HepG2 (cell line): ENCODE data around the gene TTC6. TPM values are rescaled to one million over a fixed set of nuclear protein-coding genes. Genes with fewer than 3 reads are reported as not detected.

Experiments used
- ARHGAP35 ChIP-seq: sonication (generic); formaldehyde crosslinking; IDR thresholded peaks from 2 replicates; pipeline ENCODE4 v1.9.0; 2022; ENCODE audit warnings: mild to moderate bottlenecking, inconsistent platforms, moderate library complexity, missing genetic modification reagents, borderline replicate concordance
- DR1 ChIP-seq: sonication (generic); formaldehyde crosslinking; IDR thresholded peaks from 2 replicates; pipeline ENCODE4 v1.8.0; 2021; ENCODE audit warnings: mild to moderate bottlenecking, missing genetic modification reagents, inconsistent platforms
- HNRNPK ChIP-seq: fragments of 200-400 bp; formaldehyde crosslinking; IDR thresholded peaks from 2 replicates; pipeline ENCODE4 v1.6.1; 2018; ENCODE audit warnings: low read length, low read depth, moderate library complexity, mild to moderate bottlenecking; ENCODE audit not compliant: poor library complexity, severe bottlenecking
- JUNB ChIP-seq: sonication (generic); formaldehyde crosslinking; IDR thresholded peaks from 2 replicates; pipeline ENCODE4 v1.8.0; 2022; ENCODE audit warnings: missing genetic modification reagents, mild to moderate bottlenecking, borderline replicate concordance
- MNT ChIP-seq: fragments of 450-650 bp; IDR thresholded peaks from 2 replicates; pipeline ENCODE4 v1.6.1; 2016
- NKX3-1 ChIP-seq: sonication (generic); formaldehyde crosslinking; IDR thresholded peaks from 2 replicates; pipeline ENCODE4 v1.5.0; 2020; ENCODE audit warnings: missing genetic modification reagents
- PHF20 ChIP-seq: sonication (generic); formaldehyde crosslinking; IDR thresholded peaks from 2 replicates; pipeline ENCODE4 v1.5.0; 2020; ENCODE audit warnings: mild to moderate bottlenecking, missing genetic modification reagents
- PRDM10 ChIP-seq: sonication (generic); formaldehyde crosslinking; IDR thresholded peaks from 2 replicates; pipeline ENCODE4 v1.4.0; 2020; ENCODE audit warnings: low read depth, missing genetic modification reagents
- PREB ChIP-seq: sonication (generic); formaldehyde crosslinking; IDR thresholded peaks from 2 replicates; pipeline ENCODE4 v1.4.0; 2020; ENCODE audit warnings: missing genetic modification reagents
- RFX5 ChIP-seq: IDR thresholded peaks from 2 replicates; pipeline ENCODE4 v1.6.1; 2011; ENCODE audit warnings: low read depth, low read length, improper control_type of control experiment
- TCF7 ChIP-seq: sonication (generic); IDR thresholded peaks from 2 replicates; pipeline ENCODE4 v1.6.1; 2016; ENCODE audit warnings: antibody characterized with exemption, low read depth
- ZBTB46 ChIP-seq: sonication (generic); formaldehyde crosslinking; IDR thresholded peaks from 2 replicates; pipeline ENCODE4 v1.4.0; 2020; ENCODE audit warnings: mild to moderate bottlenecking, missing genetic modification reagents, borderline replicate concordance
- ZMYM4 ChIP-seq: sonication (generic); formaldehyde crosslinking; IDR thresholded peaks from 2 replicates; pipeline ENCODE4 v1.8.1; 2023; ENCODE audit warnings: mild to moderate bottlenecking, missing genetic modification reagents
- ZNF18 ChIP-seq: sonication (generic); formaldehyde crosslinking; IDR thresholded peaks from 2 replicates; pipeline ENCODE4 v1.8.0; 2022; ENCODE audit warnings: mild to moderate bottlenecking, missing genetic modification reagents; ENCODE audit not compliant: insufficient replicate concordance
- ZNF205 ChIP-seq: IDR thresholded peaks from 2 replicates; pipeline ENCODE4 v1.6.1; 2018; ENCODE audit warnings: missing biosample characterization, missing genetic modification reagents
- ZNF546 ChIP-seq: sonication (generic); formaldehyde crosslinking; conservative IDR thresholded peaks from 2 replicates; pipeline ENCODE4 v1.8.1; 2023; ENCODE audit warnings: mild to moderate bottlenecking, missing genetic modification reagents
- ZNF644 ChIP-seq: IDR thresholded peaks from 2 replicates; pipeline ENCODE4 v1.6.1; 2016; ENCODE audit warnings: low read depth
- ZNF816 ChIP-seq: sonication (generic); formaldehyde crosslinking; IDR thresholded peaks from 2 replicates; pipeline ENCODE4 v1.8.0; 2022; ENCODE audit warnings: missing genetic modification reagents, mild to moderate bottlenecking, borderline replicate concordance
- ZSCAN25 ChIP-seq: sonication (generic); formaldehyde crosslinking; IDR thresholded peaks from 2 replicates; pipeline ENCODE4 v1.8.0; 2022; ENCODE audit warnings: mild to moderate bottlenecking, missing genetic modification reagents
- polyA plus RNA-seq, 8 experiments: library from polyadenylated mRNA; depleted of rRNA in 3 of 8; stranded (reverse) in 7 of 8; unstranded in 1 of 8; fragments of >200 nt; fragmentation: Illumina TruSeq in 4 of 8; extraction: Trizol in 4 of 8; gene quantifications; 2 replicates each; pipeline versions ENCODE4 v1.2.1 to v1.2.3, GENCODE V29; 2011 to 2016; ENCODE audit warnings: low read depth in 4 of 8, missing spikeins in 1 of 8, mixed read lengths in 1 of 8; ENCODE audit not compliant: insufficient read depth in 1 of 8
- total RNA-seq, 5 experiments: library from RNA; depleted of rRNA; stranded (reverse); fragments of >200 nt; fragmentation: Illumina TruSeq; extraction: Trizol; gene quantifications; 2 replicates each; pipeline ENCODE4 v1.2.3, GENCODE V29; 2016; ENCODE audit warnings: low read depth in 1 of 5

Gene TTC6
- total and polyA plus RNA-seq, 2 of the 13 experiments (the other 11 are each of a cell fraction or from before 2014, with no cell fraction given) = 9.3 to 27.4 TPM

GRCh38 chr14:37587881-37588666 is 7.4 kb upstream of the TTC6 start (continued):
- peak; percentile 53; the same call in 1 of the 2 replicates for TF ChIP-seq ZSCAN25 (CRISPR knock-in tag)
- peak; percentile 97 for TF ChIP-seq ARHGAP35 (CRISPR knock-in tag)
- peak; percentile 53; the same call in 1 of the 2 replicates for TF ChIP-seq PHF20 (CRISPR knock-in tag)
- TF ChIP-seq PRDM10 = peak; percentile 48; the same call in 1 of the 2 replicates
- TF ChIP-seq MNT = no peak
- no peak for TF ChIP-seq ZNF546 (CRISPR knock-in tag)
- TF ChIP-seq DR1 (CRISPR knock-in tag) = no peak
- no peak for TF ChIP-seq ZNF816 (CRISPR knock-in tag)
- TF ChIP-seq TCF7 = peak; percentile 32; the same call in 1 of the 2 replicates
- TF ChIP-seq RFX5 = peak; percentile 27; the same call in 1 of the 2 replicates
- no peak; the same call in 1 of the 2 replicates for TF ChIP-seq NKX3-1 (CRISPR knock-in tag)
- TF ChIP-seq ZNF205 = peak; percentile 66; the same call in 1 of the 2 replicates
- TF ChIP-seq ZMYM4 (CRISPR knock-in tag) = peak; percentile 92
- TF ChIP-seq ZBTB46 (CRISPR knock-in tag) = no peak
- no peak for TF ChIP-seq PREB (CRISPR knock-in tag)
- no peak for TF ChIP-seq ZNF18 (CRISPR knock-in tag)
- no peak for TF ChIP-seq HNRNPK
- no peak for TF ChIP-seq JUNB (CRISPR knock-in tag)
- no peak for TF ChIP-seq ZNF644
